Ishikawa (cell line): ENCODE data around the gene SS18L1.
A peak's percentile ranks its signal among the peaks of the same experiment; 100 is the strongest.

ENCODE experiments used
- CEBPB ChIP-seq: IDR thresholded peaks from 2 replicates; pipeline ENCODE4 v1.6.1; 2012
- CREB1 ChIP-seq: IDR thresholded peaks from 2 replicates; pipeline ENCODE4 v1.6.1; 2012; ENCODE audit warnings: low read depth
- EGR1 ChIP-seq: IDR thresholded peaks from 2 replicates; pipeline ENCODE4 v1.6.1; 2012
- EP300 ChIP-seq: IDR thresholded peaks from 2 replicates; pipeline ENCODE4 v1.6.1; 2012; ENCODE audit warnings: borderline replicate concordance
- FOXM1 ChIP-seq: IDR thresholded peaks from 2 replicates; pipeline ENCODE4 v1.6.1; 2012; ENCODE audit warnings: low read depth, borderline replicate concordance
- NFIC ChIP-seq: IDR thresholded peaks from 2 replicates; pipeline ENCODE4 v1.6.1; 2012
- RAD21 ChIP-seq: IDR thresholded peaks from 2 replicates; pipeline ENCODE4 v1.6.1; 2012; ENCODE audit warnings: low read depth
- TAF1 ChIP-seq: IDR thresholded peaks from 2 replicates; pipeline ENCODE4 v1.6.1; 2012; ENCODE audit warnings: low read depth, mild to moderate bottlenecking
- TCF12 ChIP-seq: IDR thresholded peaks from 2 replicates; pipeline ENCODE4 v1.6.1; 2012; ENCODE audit warnings: low read depth
- TEAD4 ChIP-seq: IDR thresholded peaks from 2 replicates; pipeline ENCODE4 v1.6.1; 2012
- YY1 ChIP-seq: IDR thresholded peaks from 2 replicates; pipeline ENCODE4 v1.6.1; 2012; ENCODE audit warnings: low read depth
- ZBTB7A ChIP-seq: IDR thresholded peaks from 2 replicates; pipeline ENCODE4 v1.6.1; 2012; ENCODE audit warnings: low read depth
- TF ChIP-seq, protein P1 (sequence below): IDR thresholded peaks from 2 replicates; pipeline ENCODE4 v1.6.1; 2012
- TF ChIP-seq, protein P2 (sequence below): IDR thresholded peaks from 2 replicates; pipeline ENCODE4 v1.6.1; 2012; ENCODE audit warnings: low read depth, mild to moderate bottlenecking
- TF ChIP-seq, protein P3 (sequence below): IDR thresholded peaks from 2 replicates; pipeline ENCODE4 v1.6.1; 2012

The SS18L1 gene

DNA sequence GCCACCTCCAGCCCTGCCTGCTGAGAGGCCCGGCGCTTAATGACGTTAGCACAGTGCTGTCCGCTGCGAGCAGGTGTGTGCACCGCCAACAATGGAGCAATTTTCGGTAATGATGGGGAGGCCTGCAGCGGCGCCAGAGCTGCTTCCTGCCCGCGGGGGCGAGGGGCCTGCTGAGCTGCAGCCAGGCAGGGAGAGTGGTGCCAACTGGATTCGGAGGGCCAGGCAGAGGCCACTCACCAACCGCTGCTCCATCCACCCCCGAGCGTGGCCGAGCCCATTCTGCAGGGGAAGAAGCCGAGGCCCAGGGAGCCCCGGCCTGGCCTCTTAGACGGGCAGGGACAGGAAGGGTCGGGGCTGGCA, 66.9 kb downstream of the SS18L1 start:
- no peak for TF ChIP-seq YY1
- TF ChIP-seq EGR1: 0 out of 2 replicates have a peak, but pooled peaks have one; percentile 21

DNA sequence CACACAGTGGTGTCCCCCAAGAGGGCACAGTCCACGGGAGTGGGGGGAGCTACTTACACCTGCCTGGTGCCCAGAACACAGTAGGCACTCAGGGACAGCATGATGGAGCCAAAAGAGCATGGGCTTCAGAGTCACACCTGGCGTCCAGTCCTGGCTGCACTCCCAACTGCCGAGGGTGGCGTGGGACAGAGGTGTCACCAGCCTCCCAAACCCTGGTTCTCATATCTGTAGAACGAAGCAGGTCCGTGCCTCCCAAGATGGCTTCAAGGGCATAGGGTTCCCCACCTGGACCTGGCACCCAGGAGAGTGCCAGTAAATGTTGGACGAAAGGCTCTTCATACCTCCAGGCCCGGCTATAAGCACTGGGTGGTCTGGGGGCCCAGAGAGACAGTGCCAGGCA, 67.6 kb downstream of the SS18L1 start:
- TF ChIP-seq TAF1 (no peak), FOXM1 (no peak), YY1 (no peak), CREB1 (no peak), TEAD4 (no peak), EP300 (no peak), RAD21 (no peak), CEBPB (no peak), TCF12 (no peak), ZBTB7A (no peak), EGR1 (no peak)
- TF ChIP-seq, protein P1, sequence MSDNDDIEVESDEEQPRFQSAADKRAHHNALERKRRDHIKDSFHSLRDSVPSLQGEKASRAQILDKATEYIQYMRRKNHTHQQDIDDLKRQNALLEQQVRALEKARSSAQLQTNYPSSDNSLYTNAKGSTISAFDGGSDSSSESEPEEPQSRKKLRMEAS: no peak
- TF ChIP-seq, protein P2, sequence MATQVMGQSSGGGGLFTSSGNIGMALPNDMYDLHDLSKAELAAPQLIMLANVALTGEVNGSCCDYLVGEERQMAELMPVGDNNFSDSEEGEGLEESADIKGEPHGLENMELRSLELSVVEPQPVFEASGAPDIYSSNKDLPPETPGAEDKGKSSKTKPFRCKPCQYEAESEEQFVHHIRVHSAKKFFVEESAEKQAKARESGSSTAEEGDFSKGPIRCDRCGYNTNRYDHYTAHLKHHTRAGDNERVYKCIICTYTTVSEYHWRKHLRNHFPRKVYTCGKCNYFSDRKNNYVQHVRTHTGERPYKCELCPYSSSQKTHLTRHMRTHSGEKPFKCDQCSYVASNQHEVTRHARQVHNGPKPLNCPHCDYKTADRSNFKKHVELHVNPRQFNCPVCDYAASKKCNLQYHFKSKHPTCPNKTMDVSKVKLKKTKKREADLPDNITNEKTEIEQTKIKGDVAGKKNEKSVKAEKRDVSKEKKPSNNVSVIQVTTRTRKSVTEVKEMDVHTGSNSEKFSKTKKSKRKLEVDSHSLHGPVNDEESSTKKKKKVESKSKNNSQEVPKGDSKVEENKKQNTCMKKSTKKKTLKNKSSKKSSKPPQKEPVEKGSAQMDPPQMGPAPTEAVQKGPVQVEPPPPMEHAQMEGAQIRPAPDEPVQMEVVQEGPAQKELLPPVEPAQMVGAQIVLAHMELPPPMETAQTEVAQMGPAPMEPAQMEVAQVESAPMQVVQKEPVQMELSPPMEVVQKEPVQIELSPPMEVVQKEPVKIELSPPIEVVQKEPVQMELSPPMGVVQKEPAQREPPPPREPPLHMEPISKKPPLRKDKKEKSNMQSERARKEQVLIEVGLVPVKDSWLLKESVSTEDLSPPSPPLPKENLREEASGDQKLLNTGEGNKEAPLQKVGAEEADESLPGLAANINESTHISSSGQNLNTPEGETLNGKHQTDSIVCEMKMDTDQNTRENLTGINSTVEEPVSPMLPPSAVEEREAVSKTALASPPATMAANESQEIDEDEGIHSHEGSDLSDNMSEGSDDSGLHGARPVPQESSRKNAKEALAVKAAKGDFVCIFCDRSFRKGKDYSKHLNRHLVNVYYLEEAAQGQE: no peak
- TF ChIP-seq, protein P3, sequence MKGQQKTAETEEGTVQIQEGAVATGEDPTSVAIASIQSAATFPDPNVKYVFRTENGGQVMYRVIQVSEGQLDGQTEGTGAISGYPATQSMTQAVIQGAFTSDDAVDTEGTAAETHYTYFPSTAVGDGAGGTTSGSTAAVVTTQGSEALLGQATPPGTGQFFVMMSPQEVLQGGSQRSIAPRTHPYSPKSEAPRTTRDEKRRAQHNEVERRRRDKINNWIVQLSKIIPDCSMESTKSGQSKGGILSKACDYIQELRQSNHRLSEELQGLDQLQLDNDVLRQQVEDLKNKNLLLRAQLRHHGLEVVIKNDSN: no peak

DNA sequence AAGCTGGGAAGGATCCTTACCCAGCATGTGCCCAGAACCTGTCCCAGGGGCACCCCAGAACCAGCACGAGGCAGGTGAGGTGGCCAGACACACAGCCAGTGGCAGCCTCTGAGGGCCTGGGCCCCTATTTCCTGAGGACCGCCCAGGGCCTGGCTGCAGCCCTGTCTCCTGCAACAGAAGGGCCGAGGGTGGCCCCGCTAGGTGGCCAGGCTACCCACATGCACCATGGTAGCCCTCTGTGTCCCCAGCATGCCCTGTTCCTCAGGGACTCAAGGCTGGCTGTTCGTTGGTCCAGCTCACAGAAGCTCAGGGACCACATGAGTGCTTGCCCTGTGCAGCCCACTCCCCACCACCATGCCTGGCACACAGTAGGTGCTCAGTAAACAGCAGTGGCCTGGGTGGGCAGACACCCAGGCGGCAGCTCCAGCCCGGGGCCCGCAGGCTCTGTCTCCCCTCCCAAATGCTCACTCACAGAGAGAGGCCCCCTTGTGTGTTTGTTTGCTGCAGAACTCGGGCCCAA, 68.3 kb downstream of the SS18L1 start:
- TF ChIP-seq, protein P1: no peak
- TF ChIP-seq TAF1 (no peak), EGR1 (no peak), RAD21 (no peak), EP300 (no peak), YY1 (no peak), TCF12 (no peak), FOXM1 (no peak), ZBTB7A (no peak), CREB1 (no peak), NFIC (no peak), CEBPB (no peak), TEAD4 (no peak)
- TF ChIP-seq, protein P2: no peak
- TF ChIP-seq, protein P3: no peak

DNA sequence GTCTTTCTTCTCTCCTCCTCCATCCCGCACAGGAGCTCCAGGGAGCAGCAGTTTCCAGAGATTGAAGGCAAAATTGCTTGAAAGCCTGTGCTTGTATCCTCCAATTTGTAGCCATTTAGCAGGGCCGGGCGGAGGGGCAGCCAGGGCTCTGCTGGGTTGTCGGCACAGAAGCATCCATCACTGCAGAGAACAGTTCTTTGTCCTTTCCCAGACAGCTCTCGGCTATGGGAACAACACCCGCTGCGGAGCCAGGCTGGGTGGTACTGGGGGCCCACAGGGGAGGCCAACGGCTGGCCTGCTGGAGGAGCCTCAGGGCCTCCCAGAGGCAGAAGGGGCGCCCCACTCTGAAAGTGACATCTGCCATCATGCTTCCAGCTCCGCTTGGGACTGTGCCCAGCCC, 68.7 kb downstream of the SS18L1 start:
- TF ChIP-seq, protein P2: no peak
- no peak for TF ChIP-seq TEAD4
- TF ChIP-seq NFIC: no peak
- TF ChIP-seq FOXM1: no peak
- TF ChIP-seq, protein P1: no peak
- TF ChIP-seq TAF1: no peak
- no peak for TF ChIP-seq CREB1
